ENCODE results near the gene C6orf136. TPM values are rescaled to one million over a fixed set of nuclear protein-coding genes. Genes with fewer than 3 reads are reported as not detected.

The C6orf136 gene
- total RNA-seq, 1 donor from 2014 or later = 57.3 TPM

DNA sequence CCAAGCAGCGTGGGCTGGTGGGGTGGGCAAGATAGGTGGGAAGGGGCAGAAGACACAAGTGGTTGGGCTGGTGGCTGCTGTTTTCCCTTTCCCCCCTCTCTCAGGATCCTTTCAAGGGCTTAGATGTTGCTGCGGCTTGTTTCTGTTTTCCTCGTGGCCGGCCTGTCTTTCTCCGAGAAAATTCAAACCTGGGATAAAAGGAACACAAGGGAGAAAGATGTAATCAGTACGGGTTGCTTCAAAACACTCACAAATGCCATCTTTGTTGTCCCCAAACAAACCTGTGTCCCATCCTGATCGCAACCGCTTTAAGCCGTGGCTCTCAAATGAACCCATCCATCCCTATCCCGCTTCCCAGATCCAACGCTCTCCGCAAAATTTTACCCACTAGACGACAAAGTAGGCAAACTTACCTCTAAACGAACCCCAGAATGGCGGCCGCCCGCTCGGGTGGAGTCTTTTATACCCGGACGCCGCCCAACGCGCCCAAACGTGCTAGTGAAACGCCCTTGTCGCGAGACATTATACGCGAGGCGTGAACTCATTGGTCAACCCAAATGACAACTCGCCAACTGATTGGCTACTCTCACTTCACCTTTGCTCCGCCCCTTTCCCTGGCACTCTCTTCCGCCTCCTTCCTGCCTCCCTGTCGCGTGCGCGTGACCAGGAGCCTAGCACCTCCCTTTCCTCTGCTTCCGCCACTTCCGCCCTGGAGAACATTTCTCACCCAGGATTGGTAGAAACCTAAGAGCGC is 29.9 kb upstream of the C6orf136 start, which contains the start of gene PPP1R10:
Gene PPP1R10, minus strand, starts transcription at position 433 of the 754 bp plus-strand sequence. CDS start 7,299 bp downstream, outside the sequence.
- TF ChIP-seq, protein P1, sequence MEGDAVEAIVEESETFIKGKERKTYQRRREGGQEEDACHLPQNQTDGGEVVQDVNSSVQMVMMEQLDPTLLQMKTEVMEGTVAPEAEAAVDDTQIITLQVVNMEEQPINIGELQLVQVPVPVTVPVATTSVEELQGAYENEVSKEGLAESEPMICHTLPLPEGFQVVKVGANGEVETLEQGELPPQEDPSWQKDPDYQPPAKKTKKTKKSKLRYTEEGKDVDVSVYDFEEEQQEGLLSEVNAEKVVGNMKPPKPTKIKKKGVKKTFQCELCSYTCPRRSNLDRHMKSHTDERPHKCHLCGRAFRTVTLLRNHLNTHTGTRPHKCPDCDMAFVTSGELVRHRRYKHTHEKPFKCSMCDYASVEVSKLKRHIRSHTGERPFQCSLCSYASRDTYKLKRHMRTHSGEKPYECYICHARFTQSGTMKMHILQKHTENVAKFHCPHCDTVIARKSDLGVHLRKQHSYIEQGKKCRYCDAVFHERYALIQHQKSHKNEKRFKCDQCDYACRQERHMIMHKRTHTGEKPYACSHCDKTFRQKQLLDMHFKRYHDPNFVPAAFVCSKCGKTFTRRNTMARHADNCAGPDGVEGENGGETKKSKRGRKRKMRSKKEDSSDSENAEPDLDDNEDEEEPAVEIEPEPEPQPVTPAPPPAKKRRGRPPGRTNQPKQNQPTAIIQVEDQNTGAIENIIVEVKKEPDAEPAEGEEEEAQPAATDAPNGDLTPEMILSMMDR (IDR thresholded peaks at IDR 0.05; ENCODE audit: borderline replicate concordance) = no peak
- intact Hi-C loops (cut with micrococcal nuclease) = no loop called here

DNA sequence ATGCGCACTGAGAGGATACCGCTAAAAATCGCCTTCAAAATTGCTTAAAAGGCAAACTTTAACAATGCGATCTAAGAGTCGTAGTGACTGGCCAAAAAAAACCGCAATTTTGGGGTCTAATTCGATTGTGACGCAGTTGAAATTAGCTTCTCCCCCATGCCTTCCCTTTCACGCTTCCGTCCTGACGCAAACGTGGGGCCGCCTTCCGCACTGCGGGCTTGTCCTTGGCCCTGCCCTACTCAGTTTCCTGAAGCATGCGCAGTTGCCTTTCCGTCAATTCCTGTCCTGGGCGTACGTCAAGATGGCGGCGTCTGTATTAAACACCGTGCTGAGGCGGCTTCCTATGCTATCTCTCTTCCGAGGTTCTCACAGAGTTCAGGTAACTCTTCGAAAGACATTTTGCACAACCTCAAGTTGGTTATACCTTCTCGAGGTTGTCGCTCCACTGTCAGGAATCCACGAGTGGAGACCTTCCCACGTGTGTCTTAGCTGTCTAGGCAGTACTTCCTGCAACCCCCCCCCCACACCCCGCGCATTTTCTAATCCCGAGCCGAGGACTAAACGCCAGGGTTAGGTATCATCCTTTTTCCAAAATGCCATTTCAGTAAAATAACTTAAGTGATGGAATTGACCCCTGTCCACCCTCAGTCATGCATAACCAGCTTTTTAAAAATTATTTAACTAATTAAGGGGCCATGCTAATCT is 29.2 kb upstream of the C6orf136 start, which contains the start of gene MRPS18B:
Gene MRPS18B, plus strand, starts transcription at position 276 of the 705 bp plus-strand sequence. Its CDS starts 26 bp downstream, at position 302.
- peaks cover 50% of the 10 kb centered on the region for H3K36me3 ChIP-seq
- peak; percentile 98 for DNase-seq
- peaks cover 56% of the 10 kb centered on the region for H3K4me1 ChIP-seq
- H3K27ac ChIP-seq (replicated peaks) = peak within 1 kb of the TSS; percentile 94
- intact Hi-C loops (cut with micrococcal nuclease) = no loop called here
- TF ChIP-seq, protein P1 (IDR thresholded peaks at IDR 0.05; ENCODE audit: borderline replicate concordance) = no peak
- H3K27me3 ChIP-seq (ENCODE audit: low read depth) = no peaks in the 10 kb centered on the region
- H3K9me3 ChIP-seq (replicated peaks) = no peaks in the 10 kb centered on the region
- H3K4me3 ChIP-seq = peak within 1 kb of the TSS; percentile 94

More for the DNA sequence above, 29.9 kb upstream of the C6orf136 start, which contains the start of gene PPP1R10:
- H3K36me3 ChIP-seq = peaks cover 43% of the 10 kb centered on the region
- DNase-seq = peak; percentile 97
- H3K9me3 ChIP-seq (replicated peaks) = no peaks in the 10 kb centered on the region
- peak within 1 kb of the TSS; percentile 94 for H3K4me3 ChIP-seq
- peak within 1 kb of the TSS; percentile 94 for H3K27ac ChIP-seq (replicated peaks)
- no peaks in the 10 kb centered on the region for H3K27me3 ChIP-seq (ENCODE audit: low read depth)
- peaks cover 64% of the 10 kb centered on the region for H3K4me1 ChIP-seq

DNA sequence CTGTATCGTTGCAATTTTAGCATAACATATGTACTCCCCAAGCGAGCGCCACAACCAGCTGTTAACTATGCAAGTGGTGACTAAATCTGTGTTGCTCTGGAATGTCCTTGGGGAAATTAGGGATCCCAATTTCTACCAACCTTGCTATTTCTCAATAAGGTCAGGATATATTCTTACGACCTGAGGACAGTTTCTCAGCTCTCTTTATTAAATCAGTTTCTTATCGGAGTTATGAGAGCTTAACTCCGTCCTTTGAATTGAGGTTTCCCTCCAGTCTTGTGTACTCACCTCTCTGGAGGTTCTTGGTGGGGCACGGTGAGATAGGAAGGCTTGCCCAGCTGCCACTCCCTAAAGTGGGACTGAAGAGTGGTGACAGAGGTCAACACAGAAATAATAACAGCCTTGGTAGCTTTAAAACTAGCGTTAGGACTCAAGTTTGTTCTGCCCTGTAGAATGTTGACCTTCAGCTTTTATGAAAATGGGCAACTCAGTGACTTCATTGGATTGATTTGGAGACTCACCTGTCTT is 28.6 kb upstream of the C6orf136 start:
- Histone ChIP-seq H3K9me3 (replicated peaks) (no peaks in the 10 kb centered on the region), H3K4me3 (peak overlapping the region; percentile 94), H3K27me3 (ENCODE audit: low read depth) (no peaks in the 10 kb centered on the region), H3K4me1 (peaks cover 50% of the 10 kb centered on the region), H3K27ac (replicated peaks) (peak overlapping the region; percentile 94), H3K36me3 (peaks cover 57% of the 10 kb centered on the region)
- DNase-seq = no peak
- intact Hi-C loops (cut with micrococcal nuclease) = no loop called here
- TF ChIP-seq, protein P1 (IDR thresholded peaks at IDR 0.05; ENCODE audit: borderline replicate concordance) = no peak

DNA sequence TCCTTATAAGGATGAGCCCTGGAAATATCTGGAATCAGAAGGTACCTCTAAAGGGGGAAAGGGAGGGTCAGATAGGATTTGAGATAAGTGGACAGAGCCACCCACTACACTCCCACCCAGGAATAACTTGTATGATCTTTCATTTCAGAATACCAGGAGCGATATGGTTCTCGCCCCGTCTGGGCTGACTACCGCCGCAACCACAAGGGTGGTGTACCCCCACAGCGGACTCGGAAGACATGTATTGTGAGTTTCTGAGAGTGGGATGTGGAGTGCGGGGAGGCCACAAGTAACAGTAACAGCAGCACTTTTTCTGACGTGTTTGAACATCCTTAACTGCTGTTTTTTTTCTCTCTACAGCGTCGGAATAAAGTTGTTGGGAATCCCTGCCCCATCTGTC is 27.4 kb upstream of the C6orf136 start:
- Histone ChIP-seq H3K27ac (replicated peaks) (no peak overlapping the region), H3K27me3 (ENCODE audit: low read depth) (no peaks in the 10 kb centered on the region), H3K4me3 (peak overlapping the region; percentile 94), H3K4me1 (peaks cover 38% of the 10 kb centered on the region), H3K9me3 (replicated peaks) (no peaks in the 10 kb centered on the region), H3K36me3 (peaks cover 69% of the 10 kb centered on the region)
- no peak for DNase-seq
- intact Hi-C loops (cut with micrococcal nuclease) = no loop called here
- TF ChIP-seq, protein P1 (IDR thresholded peaks at IDR 0.05; ENCODE audit: borderline replicate concordance) = no peak

DNA sequence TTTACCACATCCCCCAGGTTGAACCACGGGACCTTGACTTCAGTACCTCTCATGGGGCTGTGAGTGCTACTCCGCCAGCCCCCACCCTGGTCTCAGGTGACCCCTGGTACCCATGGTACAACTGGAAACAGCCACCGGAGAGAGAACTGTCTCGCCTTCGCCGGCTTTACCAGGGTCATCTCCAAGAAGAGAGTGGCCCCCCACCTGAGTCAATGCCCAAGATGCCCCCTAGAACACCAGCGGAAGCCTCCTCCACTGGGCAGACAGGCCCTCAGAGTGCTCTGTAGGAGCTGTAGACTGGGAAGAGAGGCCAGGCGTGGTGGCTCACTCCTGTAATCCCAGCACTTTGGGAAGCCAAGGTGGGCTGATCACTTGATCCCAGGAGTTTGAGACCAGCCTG is 21.4 kb upstream of the C6orf136 start:
- Histone ChIP-seq H3K9me3 (replicated peaks) (no peaks in the 10 kb centered on the region), H3K27ac (replicated peaks) (no peak overlapping the region), H3K27me3 (ENCODE audit: low read depth) (no peaks in the 10 kb centered on the region), H3K4me3 (no peak overlapping the region), H3K4me1 (peaks cover 16% of the 10 kb centered on the region), H3K36me3 (peaks cover 72% of the 10 kb centered on the region)
- intact Hi-C loops (cut with micrococcal nuclease) = no loop called here
- no peak for DNase-seq
- TF ChIP-seq, protein P1 (IDR thresholded peaks at IDR 0.05; ENCODE audit: borderline replicate concordance) = no peak
